Activated CD4-positive, alpha-beta T cell treated with anti-CD3 and anti-CD28 coated beads, Interleukin-2, amount 50 U/mL, for 24 hours (primary cell): ENCODE measurements around the gene CSTF1.

Experiments
- DNase-seq, 2 donors: peaks; one replicate each; pipeline ENCODE4 v3.0.0-alpha.2; 2020; ENCODE audit warnings: low read depth in 1 of 2, low spot score in 1 of 2

Gene CSTF1

DNA sequence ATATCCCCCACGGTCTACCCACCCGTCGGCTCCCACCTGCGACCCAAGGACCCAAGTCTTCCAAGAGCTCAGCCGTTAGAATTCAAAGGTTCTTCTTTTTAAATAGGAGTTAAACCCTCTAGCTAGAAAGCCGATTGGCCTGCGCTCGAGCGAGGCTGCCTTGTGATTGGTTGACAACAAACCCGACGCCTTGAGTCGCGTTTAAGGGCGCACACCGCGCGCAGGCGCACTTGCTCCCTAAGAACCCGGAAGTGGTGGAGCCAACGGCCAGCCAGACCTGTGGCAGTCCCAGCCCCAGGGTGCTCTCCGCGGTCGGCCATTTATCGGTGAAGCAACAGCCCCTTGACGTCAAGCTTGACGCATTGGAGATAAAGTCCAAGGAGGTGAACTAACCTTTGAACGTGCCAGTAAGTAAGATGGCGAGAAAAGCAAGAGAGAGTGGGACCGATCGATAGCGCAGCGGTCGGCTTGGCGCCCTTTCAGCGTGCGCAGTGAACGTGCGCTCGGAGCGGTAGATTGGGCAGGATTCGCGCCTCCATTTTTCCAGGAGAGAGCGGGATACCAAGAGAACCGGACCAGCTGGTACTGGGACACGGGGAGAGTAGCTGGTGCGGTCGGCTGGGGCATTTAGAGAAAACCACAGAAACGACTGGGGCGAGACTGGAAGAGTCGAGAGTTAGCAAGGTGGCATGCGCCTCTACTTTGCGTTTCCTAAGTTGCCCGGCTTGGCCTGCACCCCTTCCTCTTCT, at the start of gene CSTF1, which contains the start of gene AURKA:
CSTF1 (plus strand) TSS at position 514 of the 749 bp plus-strand sequence. CDS start 2,908 bp downstream, outside the sequence.
AURKA (minus strand) TSS at position 84 of the 749 bp plus-strand sequence. CDS start 4,018 bp downstream, outside the sequence.
- peak; percentile 97 to 100 for DNase-seq

- DNase-seq = no peak
Measured at GRCh38 chr20:56342783-56343182, 49.7 kb upstream of the CSTF1 start.

GRCh38 chr20:56343861-56344381, 48.5 kb upstream of the CSTF1 start:
- DNase-seq = peak in 1 of 2 donors; percentile 11

GRCh38 chr20:56345911-56346310, 46.5 kb upstream of the CSTF1 start:
- DNase-seq = no peak

- DNase-seq = no peak
Measured at GRCh38 chr20:56347628-56348304, 44.7 kb upstream of the CSTF1 start.

GRCh38 chr20:56348305-56348693, 44.1 kb upstream of the CSTF1 start:
- no peak for DNase-seq

DNA sequence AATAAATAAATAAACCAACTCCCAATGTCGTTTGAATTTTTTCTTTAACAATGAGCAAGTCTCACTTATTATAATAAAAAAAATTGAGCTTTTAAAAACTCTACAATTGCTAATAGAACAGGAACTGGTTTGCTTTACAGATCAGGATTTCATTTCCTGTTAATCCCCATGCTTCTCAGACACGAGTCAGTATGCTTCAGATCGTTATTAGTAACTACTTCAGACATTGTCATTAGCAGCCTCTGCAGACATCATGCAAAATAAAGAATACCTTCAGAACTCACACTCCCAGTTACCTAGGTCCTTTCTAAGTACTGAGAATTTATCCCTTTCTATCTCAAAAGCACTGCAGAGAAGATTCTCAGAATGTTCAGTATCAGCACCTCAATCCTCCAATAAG, 43.7 kb upstream of the CSTF1 start:
- no peak for DNase-seq

DNA sequence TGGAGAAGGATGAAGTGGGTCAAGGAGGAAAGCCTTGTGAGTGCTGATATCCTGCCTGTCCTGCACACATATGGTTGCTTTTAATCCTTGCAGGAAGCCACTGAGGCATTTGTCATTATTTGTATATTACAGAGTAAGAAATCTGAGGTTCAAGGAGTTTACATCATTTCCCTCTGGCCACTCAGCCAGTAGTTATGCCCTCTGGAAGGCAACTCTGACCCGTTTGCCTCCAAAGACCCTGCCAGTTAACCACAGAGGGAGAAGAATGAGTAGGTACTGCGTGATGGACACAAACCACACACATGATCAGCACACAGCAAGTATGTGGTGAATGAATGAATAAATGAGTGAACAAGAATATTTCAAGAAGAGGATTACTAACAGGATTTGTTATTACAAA, 41.6 kb upstream of the CSTF1 start:
- DNase-seq = no peak

GRCh38 chr20:56352345-56353055, 39.9 kb upstream of the CSTF1 start:
- DNase-seq = no peak

DNA sequence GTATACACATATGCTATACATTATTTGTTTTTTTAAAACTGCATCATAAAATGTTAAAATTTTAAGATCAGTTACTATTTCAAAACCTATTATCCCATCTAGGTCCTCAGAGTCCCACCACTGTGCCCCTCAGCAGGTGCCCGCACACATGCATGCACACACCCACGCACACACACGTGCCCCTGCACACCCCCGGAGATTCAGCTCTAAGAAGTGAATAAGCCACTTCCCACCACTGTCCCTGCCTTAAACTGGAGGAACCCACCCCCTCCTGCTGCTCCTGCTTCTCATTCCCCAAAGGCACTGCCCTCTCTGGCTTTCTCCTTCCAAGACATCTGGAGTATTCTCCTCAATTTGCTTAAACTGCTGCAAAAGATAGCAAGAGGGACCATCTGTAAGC, 39.1 kb upstream of the CSTF1 start:
- no peak for DNase-seq

GRCh38 chr20:56358070-56358469, 34.4 kb upstream of the CSTF1 start:
- DNase-seq = no peak

GRCh38 chr20:56358600-56359211, 33.7 kb upstream of the CSTF1 start, which contains the start of gene FAM210B:
FAM210B (plus strand) TSS chr20:56358974; CDS start chr20:56359006, 32 bp downstream.
- DNase-seq = peak; percentile 52 to 72

DNA sequence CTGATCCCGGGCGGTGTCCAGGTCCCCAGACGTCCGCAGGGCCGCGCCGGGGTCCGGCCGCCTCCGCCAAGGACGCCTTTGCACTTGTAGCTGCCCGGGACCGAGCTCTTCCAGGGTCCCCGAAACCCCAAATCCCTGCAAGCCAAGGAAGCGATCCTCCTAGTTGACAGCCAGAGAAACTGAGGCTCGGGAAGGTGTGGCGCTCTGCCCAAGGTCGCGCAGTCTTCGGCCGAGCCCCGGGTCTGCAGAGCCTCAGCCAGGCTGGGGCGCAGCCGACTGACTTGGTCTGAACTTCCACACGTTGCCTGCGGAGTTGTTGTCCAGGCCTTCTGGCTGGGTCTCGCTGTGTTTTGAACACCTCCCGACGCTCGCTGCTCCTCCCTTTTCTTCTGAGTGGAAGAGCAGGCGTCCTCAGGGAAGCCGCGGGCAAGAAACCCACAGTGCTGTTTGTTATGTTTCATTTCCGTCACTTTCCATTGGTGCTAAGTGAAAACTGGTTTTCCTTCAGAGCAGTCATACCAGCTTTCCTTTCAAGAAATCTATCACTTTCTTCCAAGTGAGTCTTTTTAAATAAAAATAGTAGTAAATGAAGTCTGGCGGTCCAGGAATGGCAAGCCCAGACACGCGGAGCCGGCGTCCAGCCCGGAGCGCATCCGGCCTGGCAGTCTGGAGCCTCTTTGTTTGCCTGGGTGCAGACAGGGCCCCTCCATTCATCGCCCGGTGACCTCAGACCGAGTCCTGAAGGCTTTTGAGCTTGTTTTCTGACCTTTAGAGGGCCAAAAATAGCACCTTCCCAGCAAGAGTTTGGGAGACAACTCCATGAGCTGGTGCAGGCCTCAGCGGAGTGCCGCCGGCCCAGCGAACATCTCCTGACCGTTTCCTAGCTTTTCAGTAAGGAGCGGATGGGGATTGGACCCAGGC, 33.0 kb upstream of the CSTF1 start:
- peak in 1 of 2 donors; percentile 6 for DNase-seq

- no peak for DNase-seq
Measured at GRCh38 chr20:56360133-56360907, 32.1 kb upstream of the CSTF1 start.

DNA sequence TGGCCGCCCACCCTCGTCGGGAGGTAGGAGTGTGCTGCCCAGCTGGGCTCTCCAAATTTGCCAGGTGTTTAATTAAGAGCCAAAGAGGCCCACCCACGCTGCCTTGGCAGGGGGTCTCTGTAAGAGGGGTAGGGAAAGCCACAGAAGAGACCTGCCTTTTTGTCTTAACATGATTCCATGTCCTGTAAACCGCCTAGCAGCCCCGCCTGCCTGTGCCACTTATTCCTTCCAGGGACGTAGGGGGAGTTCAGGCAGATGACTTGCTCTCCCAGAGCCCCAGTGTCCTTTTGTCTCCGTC, 31.6 kb upstream of the CSTF1 start:
- DNase-seq = no peak

DNA sequence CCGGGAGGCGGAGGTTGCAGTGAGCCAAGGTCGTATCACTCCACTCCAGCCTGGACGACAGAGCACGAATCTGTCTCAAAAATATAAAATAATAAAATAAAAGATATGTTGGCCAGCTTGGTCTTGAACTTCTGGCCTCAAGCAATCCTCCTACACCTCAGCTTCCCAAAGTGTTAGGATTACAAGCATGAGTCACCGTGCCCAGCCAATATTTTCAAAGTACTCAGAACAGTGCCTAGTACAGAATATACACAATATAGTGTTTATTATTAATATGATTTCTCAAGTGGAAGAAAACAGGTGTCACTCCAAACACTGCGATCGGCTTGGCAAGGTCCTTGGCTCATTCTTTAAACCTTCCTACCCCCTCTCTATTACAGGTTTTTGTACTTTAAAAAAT, 30.5 kb upstream of the CSTF1 start:
- DNase-seq = no peak

DNA sequence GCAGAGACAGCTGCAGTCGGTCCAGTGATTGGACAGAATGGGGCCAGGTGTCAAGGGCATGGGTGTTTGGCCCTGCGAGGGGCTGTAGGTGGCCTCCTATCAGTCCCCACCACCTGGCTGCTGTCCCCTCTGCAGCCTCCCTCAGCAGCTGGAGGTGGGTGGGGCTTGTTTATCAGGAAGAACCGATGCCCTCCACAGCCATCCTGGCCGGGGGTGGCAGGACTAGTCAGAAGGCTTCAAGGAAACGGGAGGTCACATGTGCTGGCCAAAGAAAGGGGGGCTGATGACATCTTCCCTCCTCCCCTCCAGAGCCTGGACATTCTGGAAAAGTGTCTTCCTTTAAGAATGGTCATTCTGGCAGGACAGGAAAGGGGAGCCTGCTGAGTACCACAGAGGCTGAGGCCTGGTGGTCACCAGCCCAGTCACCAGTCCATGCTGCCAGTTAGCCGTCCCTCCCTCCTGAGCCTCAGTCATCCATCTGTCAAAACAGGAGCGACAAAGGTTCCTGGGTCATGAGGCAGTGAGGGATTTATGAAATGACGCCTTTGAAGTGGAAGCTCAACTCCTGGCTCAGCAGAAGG, 29.5 kb upstream of the CSTF1 start:
- no peak for DNase-seq

DNA sequence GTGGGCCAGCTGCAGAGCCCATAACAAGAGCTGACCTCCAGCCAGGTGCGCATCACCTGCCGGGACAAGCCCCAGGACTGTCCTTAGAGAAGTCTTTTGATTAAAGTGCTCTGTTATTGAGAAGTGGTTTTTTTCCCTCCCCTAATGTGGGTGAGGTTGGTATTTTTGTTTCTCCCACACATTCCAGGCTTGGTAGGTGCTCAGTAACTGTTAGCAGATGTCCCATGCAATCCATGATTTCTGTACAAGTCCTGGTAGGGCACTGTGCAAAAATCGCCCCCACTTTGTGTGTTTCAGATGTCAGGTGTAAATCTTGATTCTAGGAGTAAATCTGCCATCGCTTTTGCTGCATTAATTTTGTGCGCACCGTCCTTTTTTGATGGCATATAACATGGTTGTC, 29.0 kb upstream of the CSTF1 start:
- no peak for DNase-seq
